Measurements from ENCODE around the gene ZNF341. TPM values are rescaled to one million over a fixed set of nuclear protein-coding genes. Genes with fewer than 3 reads are reported as not detected.

The ZNF341 gene
- total RNA-seq, 1 experiment from 2014 or later, result 7.7 TPM

DNA sequence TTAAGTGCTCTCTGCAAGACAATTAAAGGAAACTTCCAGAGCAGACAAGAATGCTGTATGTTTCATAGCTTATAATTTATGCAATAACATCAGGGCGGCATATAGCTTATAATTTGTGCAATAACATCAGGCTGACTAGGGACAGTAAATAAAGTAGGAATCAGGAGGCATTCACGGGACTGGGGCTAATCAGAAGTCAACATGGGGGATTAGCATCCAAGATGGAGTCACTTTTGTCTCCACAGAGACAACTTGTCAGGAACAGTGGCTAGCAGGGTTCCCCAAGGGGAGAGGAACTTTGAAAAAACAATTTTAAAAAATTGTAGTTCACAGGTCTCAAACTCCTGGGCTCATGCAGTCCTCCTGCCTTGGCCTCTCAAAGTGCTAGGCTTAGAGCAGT is 3.3 kb upstream of the ZNF341 start:
- H3K27me3 ChIP-seq (ENCODE audit: control insufficient read depth, insufficient read depth, low read length), result no peaks in the 10 kb centered on the region
- ATAC-seq, result no peak
- H3K36me3 ChIP-seq (ENCODE audit: control insufficient read depth, insufficient read depth, low read length), result no peaks in the 10 kb centered on the region
- BruUV-seq (replicated peaks), result no TSS peak
- no peaks in the 10 kb centered on the region for H3K9me3 ChIP-seq (ENCODE audit: control insufficient read depth, insufficient read depth, low read depth, low read length)
- peaks cover 1% of the 10 kb centered on the region for H3K4me1 ChIP-seq (ENCODE audit: control insufficient read depth, insufficient read depth, low read length)
- CTCF ChIA-PET, result no interaction called here
- POLR2A ChIA-PET, result no interaction called here
- H3K27ac ChIP-seq (ENCODE audit: low read length), result no peak overlapping the region
- intact Hi-C loops (cut with micrococcal nuclease; ENCODE audit: unreplicated experiment), result no loop called here
- in situ Hi-C loops (cut with HindIII; ENCODE audit: low pct_unique_long_range_greater_than_20kb, low sequenced_read_pairs), result no loop called here
- no peak for DNase-seq (ENCODE audit: low read depth, low spot score)
- no peak overlapping the region for H3K4me3 ChIP-seq (ENCODE audit: low read depth in 2 of 2, low read length in 2 of 2)
- TF ChIP-seq, protein P1, sequence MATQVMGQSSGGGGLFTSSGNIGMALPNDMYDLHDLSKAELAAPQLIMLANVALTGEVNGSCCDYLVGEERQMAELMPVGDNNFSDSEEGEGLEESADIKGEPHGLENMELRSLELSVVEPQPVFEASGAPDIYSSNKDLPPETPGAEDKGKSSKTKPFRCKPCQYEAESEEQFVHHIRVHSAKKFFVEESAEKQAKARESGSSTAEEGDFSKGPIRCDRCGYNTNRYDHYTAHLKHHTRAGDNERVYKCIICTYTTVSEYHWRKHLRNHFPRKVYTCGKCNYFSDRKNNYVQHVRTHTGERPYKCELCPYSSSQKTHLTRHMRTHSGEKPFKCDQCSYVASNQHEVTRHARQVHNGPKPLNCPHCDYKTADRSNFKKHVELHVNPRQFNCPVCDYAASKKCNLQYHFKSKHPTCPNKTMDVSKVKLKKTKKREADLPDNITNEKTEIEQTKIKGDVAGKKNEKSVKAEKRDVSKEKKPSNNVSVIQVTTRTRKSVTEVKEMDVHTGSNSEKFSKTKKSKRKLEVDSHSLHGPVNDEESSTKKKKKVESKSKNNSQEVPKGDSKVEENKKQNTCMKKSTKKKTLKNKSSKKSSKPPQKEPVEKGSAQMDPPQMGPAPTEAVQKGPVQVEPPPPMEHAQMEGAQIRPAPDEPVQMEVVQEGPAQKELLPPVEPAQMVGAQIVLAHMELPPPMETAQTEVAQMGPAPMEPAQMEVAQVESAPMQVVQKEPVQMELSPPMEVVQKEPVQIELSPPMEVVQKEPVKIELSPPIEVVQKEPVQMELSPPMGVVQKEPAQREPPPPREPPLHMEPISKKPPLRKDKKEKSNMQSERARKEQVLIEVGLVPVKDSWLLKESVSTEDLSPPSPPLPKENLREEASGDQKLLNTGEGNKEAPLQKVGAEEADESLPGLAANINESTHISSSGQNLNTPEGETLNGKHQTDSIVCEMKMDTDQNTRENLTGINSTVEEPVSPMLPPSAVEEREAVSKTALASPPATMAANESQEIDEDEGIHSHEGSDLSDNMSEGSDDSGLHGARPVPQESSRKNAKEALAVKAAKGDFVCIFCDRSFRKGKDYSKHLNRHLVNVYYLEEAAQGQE (IDR thresholded peaks at IDR 0.05; ENCODE audit: insufficient read depth in 1 of 2, low read depth in 2 of 2, low read length in 1 of 2), result no peak
- TF ChIP-seq TCF7L2 (IDR thresholded peaks at IDR 0.05; ENCODE audit: low read depth, low read length), result no peak
- TF ChIP-seq POLR2AphosphoS5 (IDR thresholded peaks at IDR 0.05; ENCODE audit: low read depth, low read length), result no peak
- TF ChIP-seq SIN3A (IDR thresholded peaks at IDR 0.05; ENCODE audit: borderline replicate concordance, insufficient read depth, low read depth, low read length), result no peak
- TF ChIP-seq, protein P2, sequence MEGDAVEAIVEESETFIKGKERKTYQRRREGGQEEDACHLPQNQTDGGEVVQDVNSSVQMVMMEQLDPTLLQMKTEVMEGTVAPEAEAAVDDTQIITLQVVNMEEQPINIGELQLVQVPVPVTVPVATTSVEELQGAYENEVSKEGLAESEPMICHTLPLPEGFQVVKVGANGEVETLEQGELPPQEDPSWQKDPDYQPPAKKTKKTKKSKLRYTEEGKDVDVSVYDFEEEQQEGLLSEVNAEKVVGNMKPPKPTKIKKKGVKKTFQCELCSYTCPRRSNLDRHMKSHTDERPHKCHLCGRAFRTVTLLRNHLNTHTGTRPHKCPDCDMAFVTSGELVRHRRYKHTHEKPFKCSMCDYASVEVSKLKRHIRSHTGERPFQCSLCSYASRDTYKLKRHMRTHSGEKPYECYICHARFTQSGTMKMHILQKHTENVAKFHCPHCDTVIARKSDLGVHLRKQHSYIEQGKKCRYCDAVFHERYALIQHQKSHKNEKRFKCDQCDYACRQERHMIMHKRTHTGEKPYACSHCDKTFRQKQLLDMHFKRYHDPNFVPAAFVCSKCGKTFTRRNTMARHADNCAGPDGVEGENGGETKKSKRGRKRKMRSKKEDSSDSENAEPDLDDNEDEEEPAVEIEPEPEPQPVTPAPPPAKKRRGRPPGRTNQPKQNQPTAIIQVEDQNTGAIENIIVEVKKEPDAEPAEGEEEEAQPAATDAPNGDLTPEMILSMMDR (IDR thresholded peaks at IDR 0.05), result no peak

DNA sequence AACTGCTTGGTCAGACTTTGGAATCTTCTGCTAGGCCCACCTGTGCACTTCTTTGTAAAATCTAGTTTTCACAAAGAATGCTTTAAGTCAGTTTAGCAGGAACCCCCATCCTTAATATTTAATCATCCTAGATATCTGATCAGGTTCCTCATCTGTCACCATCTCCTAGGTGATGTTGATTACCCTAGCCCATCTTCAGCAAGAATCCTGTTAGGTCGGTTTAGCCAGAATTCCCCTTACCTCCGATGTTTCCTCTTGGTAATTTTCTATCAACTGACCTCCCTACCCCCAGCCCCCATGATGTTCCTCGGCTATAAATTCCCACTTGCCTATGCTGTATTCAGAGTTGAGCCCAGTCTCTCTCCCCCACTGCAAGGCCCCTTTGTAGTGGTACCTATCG is 2.7 kb upstream of the ZNF341 start:
- ChIA-PET CTCF (interaction anchor here (0.7 kb wide), 1 partner anchor 269 kb away, joined by 6 read pairs; no protein-coding TSS in a partner anchor), POLR2A (no interaction called here)
- in situ Hi-C loops (cut with HindIII; ENCODE audit: low pct_unique_long_range_greater_than_20kb, low sequenced_read_pairs), result no loop called here
- BruUV-seq (replicated peaks), result no TSS peak
- Histone ChIP-seq H3K27ac (ENCODE audit: low read length) (no peak overlapping the region), H3K27me3 (ENCODE audit: control insufficient read depth, insufficient read depth, low read length) (no peaks in the 10 kb centered on the region), H3K4me1 (ENCODE audit: control insufficient read depth, insufficient read depth, low read length) (peaks cover 8% of the 10 kb centered on the region), H3K36me3 (ENCODE audit: control insufficient read depth, insufficient read depth, low read length) (no peaks in the 10 kb centered on the region), H3K4me3 (ENCODE audit: low read depth in 2 of 2, low read length in 2 of 2) (no peak overlapping the region), H3K9me3 (ENCODE audit: control insufficient read depth, insufficient read depth, low read depth, low read length) (no peaks in the 10 kb centered on the region)
- intact Hi-C loops (cut with micrococcal nuclease; ENCODE audit: unreplicated experiment), result no loop called here
- TF ChIP-seq POLR2AphosphoS5 (IDR thresholded peaks at IDR 0.05; ENCODE audit: low read depth, low read length), result no peak
- TF ChIP-seq SIN3A (IDR thresholded peaks at IDR 0.05; ENCODE audit: borderline replicate concordance, insufficient read depth, low read depth, low read length), result no peak
- TF ChIP-seq TCF7L2 (IDR thresholded peaks at IDR 0.05; ENCODE audit: low read depth, low read length), result no peak
- TF ChIP-seq, protein P2 (IDR thresholded peaks at IDR 0.05), result no peak
- TF ChIP-seq, protein P1 (IDR thresholded peaks at IDR 0.05; ENCODE audit: insufficient read depth in 1 of 2, low read depth in 2 of 2, low read length in 1 of 2), result no peak
- ATAC-seq (no peak), DNase-seq (ENCODE audit: low read depth, low spot score) (no peak)
